Endodermal cell (in vitro differentiated cells): ENCODE data around the gene SPIRE2. TPM values are rescaled to one million over a fixed set of nuclear protein-coding genes. Genes with fewer than 3 reads are reported as not detected.

ENCODE experiments used
- DNase-seq: peaks from one replicate; pipeline ENCODE4 v3.0.0-alpha.2; 2017
- H3K27ac ChIP-seq: 2 replicates; pipeline ENCODE4 v1.5.1; 2013; ENCODE audit warnings: mild to moderate bottlenecking, low read depth, low read length, moderate library complexity
- H3K27me3 ChIP-seq: 2 replicates; pipeline ENCODE4 v1.6.1; 2013; ENCODE audit warnings: mild to moderate bottlenecking, low read length, moderate library complexity; ENCODE audit not compliant: insufficient read depth, control insufficient read depth, poor library complexity, severe bottlenecking
- H3K36me3 ChIP-seq: 2 replicates; pipeline ENCODE4 v1.7.0; 2013; ENCODE audit warnings: mild to moderate bottlenecking, low read length, moderate library complexity; ENCODE audit not compliant: control insufficient read depth, insufficient read depth
- H3K4me1 ChIP-seq: one replicate; pipeline ENCODE4 v1.7.0; 2013; ENCODE audit warnings: low read length; ENCODE audit not compliant: control insufficient read depth, insufficient read depth
- H3K4me3 ChIP-seq: 2 replicates; pipeline ENCODE4 v1.5.1; 2013; ENCODE audit warnings: mild to moderate bottlenecking, low read length, moderate library complexity
- H3K9ac ChIP-seq: 2 replicates; pipeline ENCODE4 v1.6.1; 2013; ENCODE audit warnings: mild to moderate bottlenecking, low read length, moderate library complexity; ENCODE audit not compliant: poor library complexity, severe bottlenecking; ENCODE audit errors: extremely low read depth
- H3K9me3 ChIP-seq: 2 replicates; pipeline ENCODE4 v1.6.1; 2013; ENCODE audit warnings: mild to moderate bottlenecking, low read length, moderate library complexity; ENCODE audit not compliant: control insufficient read depth
- H3K27ac Mint-ChIP-seq: 2 replicates; pipeline ENCODE4 v1.8.0; 2020; ENCODE audit warnings: mixed read lengths
- H3K27me3 Mint-ChIP-seq: 2 replicates; pipeline ENCODE4 v1.8.0; 2021; ENCODE audit warnings: mild to moderate bottlenecking, mixed read lengths; ENCODE audit not compliant: insufficient read depth
- H3K36me3 Mint-ChIP-seq: 2 replicates; pipeline ENCODE4 v1.8.0; 2020; ENCODE audit warnings: low read depth, mixed read lengths
- H3K4me1 Mint-ChIP-seq: 2 replicates; pipeline ENCODE4 v1.8.0; 2020; ENCODE audit warnings: mixed read lengths
- H3K4me3 Mint-ChIP-seq: 2 replicates; pipeline ENCODE4 v1.8.0; 2020; ENCODE audit warnings: mild to moderate bottlenecking, moderate library complexity, mixed read lengths
- H3K9me3 Mint-ChIP-seq: 2 replicates; pipeline ENCODE4 v1.8.0; 2020; ENCODE audit warnings: mild to moderate bottlenecking, mixed read lengths
- CTCF ChIP-seq: fragments of 200-600 bp; sonication (generic); conservative IDR thresholded peaks from 2 replicates; pipeline ENCODE4 v1.5.0; 2021; ENCODE audit warnings: antibody characterized with exemption, mild to moderate bottlenecking
- WGBS, 2 experiments: methylation state at CpG; one replicate each; pipeline versions ENCODE4 v1.1.5 to v1.1.7; 2013; ENCODE audit warnings: missing lambda C conversion rate in 2 of 2, mixed read lengths in 1 of 2; ENCODE audit not compliant: insufficient coverage in 1 of 2, insufficient read length in 1 of 2; 5-methylcytosine and 5-hydroxymethylcytosine counted together
- total RNA-seq, 2 donors: library from RNA; stranded (reverse); fragmentation: NEBNext Ultra II Directional in 1 of 2; extraction: Animal tissue kit (Norgen Biotek cat#: 25700) in 1 of 2; gene quantifications; 2 replicates in 1 of 2; 3 replicates in 1 of 2; pipeline ENCODE4 v1.2.1, GENCODE V29; 2021

Gene SPIRE2
- total RNA-seq, 2 donors from 2014 or later, result 12.8 to 12.9 TPM

GRCh38 chr16:89847051-89847939 is 19.0 kb downstream of the SPIRE2 start:
- 88 to 90% methylated on average over 19 to 26 of the region's 26 CpGs for WGBS, 2 experiments
- Mint-ChIP-seq H3K27me3 (no peaks in the 10 kb centered on the region), H3K4me3 (no peak overlapping the region), H3K9me3 (no peaks in the 10 kb centered on the region), H3K27ac (peak overlapping the region; percentile 17), H3K36me3 (peaks cover 4% of the 10 kb centered on the region), H3K4me1 (no peaks in the 10 kb centered on the region)
- H3K4me3 ChIP-seq, result no peak overlapping the region
- no peaks in the 10 kb centered on the region for H3K4me1 ChIP-seq
- no peak for TF ChIP-seq CTCF
- H3K27me3 ChIP-seq, result no peaks in the 10 kb centered on the region
- no peak overlapping the region for H3K27ac ChIP-seq
- no peak for DNase-seq
- H3K9ac ChIP-seq, result no peak overlapping the region
- H3K36me3 ChIP-seq, result no peaks in the 10 kb centered on the region
- H3K9me3 ChIP-seq, result no peaks in the 10 kb centered on the region

- Mint-ChIP-seq H3K27ac (no peak overlapping the region), H3K4me3 (no peak overlapping the region), H3K27me3 (no peaks in the 10 kb centered on the region), H3K36me3 (peaks cover 4% of the 10 kb centered on the region), H3K9me3 (no peaks in the 10 kb centered on the region), H3K4me1 (no peaks in the 10 kb centered on the region)
- no peak overlapping the region for H3K27ac ChIP-seq
- no peaks in the 10 kb centered on the region for H3K9me3 ChIP-seq
- H3K36me3 ChIP-seq, result no peaks in the 10 kb centered on the region
- H3K4me3 ChIP-seq, result no peak overlapping the region
- H3K27me3 ChIP-seq, result no peaks in the 10 kb centered on the region
- H3K9ac ChIP-seq, result no peak overlapping the region
- TF ChIP-seq CTCF, result no peak
- WGBS, 2 experiments, result 87 to 92% methylated on average over 6 to 14 of the region's 14 CpGs
- no peaks in the 10 kb centered on the region for H3K4me1 ChIP-seq
- no peak for DNase-seq
Measured at GRCh38 chr16:89847940-89848297, 19.6 kb downstream of the SPIRE2 start.

GRCh38 chr16:89848974-89849373 is 20.7 kb downstream of the SPIRE2 start:
- Histone ChIP-seq H3K4me1 (no peaks in the 10 kb centered on the region), H3K9ac (no peak overlapping the region), H3K27ac (no peak overlapping the region), H3K36me3 (no peaks in the 10 kb centered on the region), H3K27me3 (no peaks in the 10 kb centered on the region), H3K9me3 (no peaks in the 10 kb centered on the region), H3K4me3 (no peak overlapping the region)
- Mint-ChIP-seq H3K27ac (no peak overlapping the region), H3K27me3 (no peaks in the 10 kb centered on the region), H3K4me3 (no peak overlapping the region), H3K36me3 (peaks cover 4% of the 10 kb centered on the region), H3K4me1 (no peaks in the 10 kb centered on the region), H3K9me3 (no peaks in the 10 kb centered on the region)
- no peak for DNase-seq
- no peak for TF ChIP-seq CTCF
- WGBS, 2 experiments, result 87 to 90% methylated on average over 10 to 11 of the region's 11 CpGs
